Heart left ventricle (tissue), 16 donors: ENCODE measurements around the gene MYH7. TPM values are rescaled to one million over a fixed set of nuclear protein-coding genes. Genes with fewer than 3 reads are reported as not detected.
A peak's percentile ranks its signal among the peaks of the same experiment; 100 is the strongest.

Source experiments
- ATAC-seq, 4 donors: fragments of 200-7000 bp; cut with Tn5 transposase; one replicate each; pipeline ENCODE4 v1.9.1; 2020 to 2022; ENCODE audit warnings: moderate library complexity in 4 of 4, mild to moderate bottlenecking in 3 of 4, moderate number of reproducible peaks in 1 of 4
- DNase-seq, 5 donors: peaks; one replicate each; pipeline ENCODE4 v3.0.0-alpha.2; 2020
- H3K27ac ChIP-seq, 12 donors: fragments of 200-600 bp; sonication (generic) in 4 of 12; one replicate each; pipeline versions ENCODE4 v1.5.0 to v1.8.0; 2016 to 2022; ENCODE audit warnings: mild to moderate bottlenecking in 2 of 12
- H3K27me3 ChIP-seq, 9 donors: fragments of 200-600 bp; sonication (generic) in 2 of 9; one replicate each; pipeline versions ENCODE4 v1.5.1 to v1.8.0; 2016 to 2022; ENCODE audit warnings: mild to moderate bottlenecking in 3 of 9
- H3K36me3 ChIP-seq, 9 donors: fragments of 200-600 bp; sonication (generic) in 2 of 9; one replicate each; pipeline versions ENCODE4 v1.5.0 to v1.8.0; 2018 to 2022; ENCODE audit warnings: mild to moderate bottlenecking in 2 of 9
- H3K4me1 ChIP-seq, 12 donors: fragments of 200-600 bp; sonication (generic) in 4 of 12; one replicate each; pipeline versions ENCODE4 v1.5.0 to v1.8.0; 2016 to 2022; ENCODE audit warnings: mild to moderate bottlenecking in 3 of 12
- H3K4me3 ChIP-seq, 12 donors: fragments of 200-600 bp; sonication (generic) in 4 of 12; one replicate each; pipeline versions ENCODE4 v1.5.0 to v1.8.0; 2017 to 2022; ENCODE audit warnings: mild to moderate bottlenecking in 9 of 12, moderate library complexity in 4 of 12
- H3K9me3 ChIP-seq, 12 donors: fragments of 200-600 bp; sonication (generic) in 4 of 12; one replicate each; pipeline versions ENCODE4 v1.5.0 to v1.8.0; 2016 to 2022; ENCODE audit warnings: mild to moderate bottlenecking in 1 of 12
- POLR2A ChIP-seq, 2 donors: fragments of 450-650 bp; IDR thresholded peaks; one replicate each; pipeline ENCODE4 v1.6.1; 2017; ENCODE audit warnings: antibody characterized with exemption in 2 of 2, mild to moderate bottlenecking in 2 of 2, moderate library complexity in 2 of 2
- WGBS, 4 donors: extraction: QIAGEN DNeasy Blood & Tissue Kit in 2 of 4; methylation state at CpG; one replicate each; pipeline versions ENCODE4 v1.1.5 to v1.1.7; 2013 to 2018; 5-methylcytosine and 5-hydroxymethylcytosine counted together
- intact Hi-C, 10 donors: fragments of 100-400 bp; cut with DNase I; formaldehyde crosslinking; loops; one replicate each; pipeline versions ENCODE4 v1.11.1 to v1.14.2; 2022
- polyA plus RNA-seq, 2 donors: library from polyadenylated mRNA; stranded (reverse); fragments of 200-250 nt; gene quantifications; one replicate each; pipeline ENCODE4 v1.2.3, GENCODE V29; 2013
- total RNA-seq, 9 donors: library from RNA; depleted of rRNA in 2 of 9; stranded (reverse); fragments of >200 nt in 2 of 9; fragmentation: NEBNext Ultra II Directional in 3 of 9; extraction: Animal tissue kit (Norgen Biotek cat#: 25700) in 3 of 9; gene quantifications; one replicate each; pipeline versions ENCODE4 v1.1.0 to v1.2.4, GENCODE V29; 2016 to 2023
- TF ChIP-seq, protein P1 (sequence below), 12 donors: fragments of 200-600 bp; sonication (generic) in 4 of 12; IDR thresholded peaks; one replicate each; pipeline versions ENCODE4 v1.5.0 to v1.8.0; 2018 to 2022; ENCODE audit warnings: antibody characterized with exemption in 12 of 12, mild to moderate bottlenecking in 5 of 12
- donor health status: ischemic (EF 13 %, LVEDD 7.1; RV severe dilation, severe dysfunction).
- donor health status: healthy with polysubstance abuse.
- donor health status: DM: no; HTN: yes; CAD: no.
- donor health status: DM: no; HTN: no; CAD: no.
- donor health status: ischemic (EF 25% LVEDD 6.9; RV normal size, moderate dysfunction).
- donor health status: ischemic (EF 25% LVEDD 5.7; RV mildly dilated, moderate dysfunction).
- donor health status: healthy.
- donor health status: DM: yes; HTN: yes; CAD: no.
- donor health status: ischemic (EF 35%, LVEDD 5.7; RV mildly dilated, moderate dysfunction).
- donor health status: nonischemic (EF 11% LVEDD 7.7; RV severe dilation, severe dysfunction).
- donor health status: DM: yes; HTN: yes; CAD: no.
- donor health status: PGD.
- donor health status: ischemic (EF 29% LVEDD 5.4; RV normal size, mild dysfunction).
- donor health status: nonischemic (EF 23%, LVEDD 6.1; RV moderate dilation, normal function).

MYH7 gene
- total and polyA plus RNA-seq, 11 donors: 727 to 23,825 (median 14,589) TPM

GRCh38 chr14:23413681-23414080 lies 21.8 kb downstream of the MYH7 start:
- TF ChIP-seq, protein P1, sequence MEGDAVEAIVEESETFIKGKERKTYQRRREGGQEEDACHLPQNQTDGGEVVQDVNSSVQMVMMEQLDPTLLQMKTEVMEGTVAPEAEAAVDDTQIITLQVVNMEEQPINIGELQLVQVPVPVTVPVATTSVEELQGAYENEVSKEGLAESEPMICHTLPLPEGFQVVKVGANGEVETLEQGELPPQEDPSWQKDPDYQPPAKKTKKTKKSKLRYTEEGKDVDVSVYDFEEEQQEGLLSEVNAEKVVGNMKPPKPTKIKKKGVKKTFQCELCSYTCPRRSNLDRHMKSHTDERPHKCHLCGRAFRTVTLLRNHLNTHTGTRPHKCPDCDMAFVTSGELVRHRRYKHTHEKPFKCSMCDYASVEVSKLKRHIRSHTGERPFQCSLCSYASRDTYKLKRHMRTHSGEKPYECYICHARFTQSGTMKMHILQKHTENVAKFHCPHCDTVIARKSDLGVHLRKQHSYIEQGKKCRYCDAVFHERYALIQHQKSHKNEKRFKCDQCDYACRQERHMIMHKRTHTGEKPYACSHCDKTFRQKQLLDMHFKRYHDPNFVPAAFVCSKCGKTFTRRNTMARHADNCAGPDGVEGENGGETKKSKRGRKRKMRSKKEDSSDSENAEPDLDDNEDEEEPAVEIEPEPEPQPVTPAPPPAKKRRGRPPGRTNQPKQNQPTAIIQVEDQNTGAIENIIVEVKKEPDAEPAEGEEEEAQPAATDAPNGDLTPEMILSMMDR (IDR thresholded peaks at IDR 0.05): no peak
- TF ChIP-seq POLR2A (IDR thresholded peaks at IDR 0.05): peak in 1 of 2 donors; percentile 40
- Histone ChIP-seq H3K27me3 (no peaks in the 10 kb centered on the region), H3K36me3 (peaks cover 0 to 69% (median 48%) of the 10 kb centered on the region in 9 donors)

GRCh38 chr14:23411563-23412525 lies 23.6 kb downstream of the MYH7 start:
- H3K4me1 ChIP-seq: peaks cover 0 to 29% (median 1%) of the 10 kb centered on the region in 12 donors
- ATAC-seq: peak in 1 of 4 donors; percentile 2
- peak in 1 of 5 donors; percentile 54 for DNase-seq
- intact Hi-C loops: no loop called here
- H3K27ac ChIP-seq: peak overlapping the region in 11 of 12 donors; percentile 13 to 91 (median 73)
- H3K4me3 ChIP-seq: no peak overlapping the region
- H3K36me3 ChIP-seq: peaks cover 0 to 51% (median 34%) of the 10 kb centered on the region in 9 donors
- TF ChIP-seq, protein P1 (IDR thresholded peaks at IDR 0.05): no peak
- peak; percentile 13 to 47 for TF ChIP-seq POLR2A (IDR thresholded peaks at IDR 0.05)
- 53 to 68% (median 57%) methylated on average over 13 to 14 of the region's 14 CpGs for WGBS, 4 donors
- peaks cover 0 to 4% (median 0%) of the 10 kb centered on the region in 9 donors for H3K27me3 ChIP-seq
- no peaks in the 10 kb centered on the region for H3K9me3 ChIP-seq

More at GRCh38 chr14:23413681-23414080, 21.8 kb downstream of the MYH7 start:
- 49 to 67% (median 63%) methylated on average over 15 to 16 of the region's 16 CpGs for WGBS, 4 donors
- H3K9me3 ChIP-seq: no peaks in the 10 kb centered on the region
- ATAC-seq: no peak
- intact Hi-C loops: no loop called here
- peaks cover 0 to 21% (median 1%) of the 10 kb centered on the region in 12 donors for H3K4me1 ChIP-seq
- no peak overlapping the region for H3K4me3 ChIP-seq
- peak overlapping the region in 7 of 12 donors; percentile 26 to 91 (median 73) for H3K27ac ChIP-seq
- peak in 1 of 5 donors; percentile 58 for DNase-seq

DNA sequence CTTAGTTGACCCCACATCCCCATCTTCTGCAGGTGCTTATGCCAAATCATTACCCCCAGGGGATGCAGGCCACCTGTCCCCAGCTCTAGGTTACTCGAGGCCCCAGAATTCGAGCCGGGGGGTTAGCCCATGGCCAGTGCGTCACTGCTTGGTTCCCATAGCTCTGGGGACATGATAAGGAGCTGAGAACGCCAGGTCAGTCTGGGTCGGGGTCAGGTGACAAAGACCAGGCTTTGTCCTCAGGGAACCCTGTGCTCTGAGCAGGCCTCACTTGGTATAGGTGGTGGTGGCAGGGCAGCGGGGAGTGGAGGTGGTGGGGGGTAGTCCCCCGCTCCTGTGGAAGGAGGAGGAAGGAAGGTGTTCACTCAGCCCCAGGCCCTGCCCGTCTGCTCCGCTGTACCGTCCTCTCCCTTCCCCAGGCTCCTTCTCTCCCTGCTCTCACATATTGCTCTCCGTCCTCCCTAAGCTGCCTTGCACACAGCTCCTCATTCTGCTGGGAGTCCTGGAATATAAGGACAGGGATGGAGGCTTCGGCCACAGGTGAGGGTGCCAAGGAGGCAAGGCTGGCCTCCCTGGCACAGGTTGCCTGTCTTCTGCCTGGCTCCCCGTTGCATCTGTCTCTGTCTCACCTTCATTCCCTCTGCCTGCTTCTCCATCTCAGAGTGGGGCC lies 25.4 kb downstream of the MYH7 start:
- TF ChIP-seq, protein P1 (IDR thresholded peaks at IDR 0.05): no peak
- peak in 1 of 2 donors; percentile 29 for TF ChIP-seq POLR2A (IDR thresholded peaks at IDR 0.05)
- ATAC-seq (peak; percentile 50 to 68 (median 56)), DNase-seq (peak; percentile 65 to 93 (median 81))
- no peaks in the 10 kb centered on the region for H3K9me3 ChIP-seq
- peaks cover 0 to 50% (median 21%) of the 10 kb centered on the region in 9 donors for H3K36me3 ChIP-seq
- 36 to 48% (median 42%) methylated on average over 14 of the region's 14 CpGs for WGBS, 4 donors
- H3K27ac ChIP-seq: peak overlapping the region; percentile 46 to 91 (median 72)
- peaks cover 0 to 10% (median 0%) of the 10 kb centered on the region in 9 donors for H3K27me3 ChIP-seq
- no peak overlapping the region for H3K4me3 ChIP-seq
- intact Hi-C loops: loop anchor here in 3 of 10 donors (2.0 to 5.0 kb wide), 3 partner anchors 32 to 37 kb away; no protein-coding TSS in a partner anchor
- peaks cover 0 to 42% (median 3%) of the 10 kb centered on the region in 12 donors for H3K4me1 ChIP-seq
